HG02981 (cell line): ENCODE measurements around the gene C1orf167.

Experiments
- ATAC-seq: cut with Tn5 transposase; IDR thresholded peaks from one replicate; pipeline ENCODE4 v1.9.1; 2021; ENCODE audit warnings: mild to moderate bottlenecking, moderate library complexity; ENCODE audit not compliant: unreplicated experiment

C1orf167 gene, protein sequence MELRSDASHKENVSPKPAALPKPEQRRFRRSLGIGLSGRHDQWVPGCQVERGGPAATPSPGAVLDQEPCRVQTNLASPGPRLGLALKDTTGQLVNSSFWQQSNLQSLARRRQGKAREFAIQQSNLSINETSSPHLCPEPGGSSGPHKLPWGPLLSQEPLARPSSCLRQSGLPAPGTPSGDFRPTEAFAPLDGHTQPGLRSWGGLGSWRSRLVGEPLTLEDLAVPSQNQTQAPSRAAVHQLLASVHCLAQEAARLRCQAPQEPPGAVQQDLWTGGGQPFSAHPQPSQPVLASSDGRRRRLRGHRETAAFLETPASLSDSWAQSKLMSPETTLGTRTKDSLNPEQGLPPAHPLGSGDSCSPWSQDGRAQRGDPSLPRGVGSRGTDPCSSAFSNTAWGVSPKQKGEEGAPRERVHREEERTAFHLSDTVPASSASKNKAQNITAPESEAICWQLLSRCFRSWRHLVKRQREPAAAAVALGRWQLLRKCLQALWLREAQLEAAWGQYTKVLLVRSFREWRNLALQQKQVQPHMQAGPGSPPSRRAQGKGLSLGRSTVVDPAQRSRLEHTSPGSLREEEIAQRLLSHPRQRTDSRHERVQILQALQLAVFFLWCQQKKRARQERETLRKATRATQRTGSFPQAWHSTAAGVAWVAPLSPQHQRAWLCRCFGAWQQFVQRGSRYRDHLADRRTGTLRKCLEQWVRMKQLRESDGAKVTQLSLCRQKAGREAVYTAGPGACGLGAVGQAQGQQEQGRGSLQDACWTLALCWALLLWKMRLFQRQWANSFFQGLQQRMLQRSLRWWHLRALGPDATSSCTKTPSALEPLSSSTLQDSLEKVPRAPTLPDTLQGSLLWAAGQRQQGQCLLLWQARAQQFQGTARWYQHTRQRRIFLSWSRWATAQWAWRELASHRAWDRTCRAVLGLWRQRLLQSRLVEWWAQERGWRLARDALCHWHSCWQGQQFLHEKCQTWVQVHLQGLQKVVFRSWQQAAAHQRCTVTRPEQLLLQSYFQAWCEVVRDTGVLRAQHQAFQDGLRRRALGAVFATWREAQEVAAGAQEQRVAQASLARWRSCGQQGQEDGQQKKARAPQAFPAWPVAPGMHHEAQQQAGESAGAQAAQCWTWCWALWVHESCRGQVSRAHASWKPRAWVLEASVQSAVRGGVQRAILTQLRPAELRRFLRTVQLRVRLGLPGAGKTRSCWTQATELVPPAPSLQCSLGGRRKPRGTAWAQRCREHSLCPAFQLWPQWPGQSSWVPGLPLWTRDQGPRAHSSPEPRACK (N-terminal part only)

DNA sequence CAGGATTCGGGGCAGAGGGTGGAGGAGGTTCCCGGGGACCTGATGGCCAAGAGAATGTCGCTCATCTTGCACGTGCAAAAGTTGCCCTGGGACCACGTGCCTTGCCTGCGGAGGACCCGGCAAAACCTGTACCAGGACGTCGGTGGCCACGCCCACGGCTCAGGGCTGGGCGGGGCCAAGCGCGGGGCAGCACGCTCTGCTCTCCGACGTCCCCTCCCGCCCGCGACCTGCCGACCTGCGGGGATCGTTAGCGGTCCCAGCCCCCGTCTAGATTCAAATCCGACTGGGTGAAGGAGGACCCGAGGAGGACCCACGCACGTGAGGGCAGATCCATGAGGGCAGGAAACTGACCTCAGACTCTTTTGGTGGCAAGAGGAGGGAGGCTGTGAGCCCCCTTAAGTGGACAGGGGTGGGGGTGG, at the start of gene C1orf167:
Gene C1orf167 (plus strand): TSS at position 206 of the 419 bp plus-strand sequence. CDS start 2,208 bp downstream, outside the sequence.
- ATAC-seq: no peak

GRCh38 chr1:11712285-11712684, 49.7 kb upstream of the C1orf167 start:
- ATAC-seq: no peak

GRCh38 chr1:11713095-11713494, 48.9 kb upstream of the C1orf167 start:
- ATAC-seq: no peak

GRCh38 chr1:11714831-11715575, 47.0 kb upstream of the C1orf167 start:
- ATAC-seq: no peak

- ATAC-seq: peak; percentile 52
These were observed 42.5 kb upstream of the C1orf167 start for GRCh38 chr1:11719313-11720032.

DNA sequence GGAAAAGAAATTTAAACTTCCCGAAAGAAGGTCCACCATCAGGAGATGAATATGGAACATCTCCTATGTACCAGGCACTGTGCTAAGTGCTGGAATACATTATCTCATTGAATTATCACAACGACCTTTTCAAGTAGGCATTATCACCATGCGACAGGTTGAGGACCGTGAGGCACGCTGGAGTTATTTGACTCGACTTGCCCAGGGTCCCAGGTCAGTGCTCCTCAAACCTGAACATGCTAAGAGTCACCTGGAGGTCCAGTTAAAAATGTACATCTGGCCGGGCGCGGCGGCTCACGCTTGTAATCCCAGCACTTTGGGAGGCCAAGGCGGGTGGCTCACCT, 42.0 kb upstream of the C1orf167 start:
- no peak for ATAC-seq

- no peak for ATAC-seq
These were observed 41.5 kb upstream of the C1orf167 start for GRCh38 chr1:11720525-11720924.

DNA sequence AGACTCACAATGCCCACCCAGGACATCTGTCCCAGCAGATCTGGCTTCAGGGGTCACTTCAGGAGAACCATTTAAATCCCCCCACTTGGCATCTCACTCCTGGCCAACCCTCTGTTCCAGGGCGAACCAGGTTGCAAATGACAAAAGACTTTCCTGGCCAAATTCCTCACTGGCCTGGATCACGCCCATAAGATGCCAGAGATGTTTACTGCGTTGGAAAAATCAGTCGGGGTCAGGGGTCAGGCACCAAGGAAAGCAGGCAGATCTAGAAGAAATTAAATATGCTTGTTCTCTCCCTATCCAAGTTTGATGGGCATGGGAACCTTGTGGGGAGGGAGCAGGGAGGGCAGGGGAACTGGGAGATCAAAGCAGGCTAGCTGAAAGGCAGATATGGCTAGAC, 40.7 kb upstream of the C1orf167 start:
- ATAC-seq: no peak

- ATAC-seq: no peak
These were observed 39.5 kb upstream of the C1orf167 start for GRCh38 chr1:11722538-11722937.

DNA sequence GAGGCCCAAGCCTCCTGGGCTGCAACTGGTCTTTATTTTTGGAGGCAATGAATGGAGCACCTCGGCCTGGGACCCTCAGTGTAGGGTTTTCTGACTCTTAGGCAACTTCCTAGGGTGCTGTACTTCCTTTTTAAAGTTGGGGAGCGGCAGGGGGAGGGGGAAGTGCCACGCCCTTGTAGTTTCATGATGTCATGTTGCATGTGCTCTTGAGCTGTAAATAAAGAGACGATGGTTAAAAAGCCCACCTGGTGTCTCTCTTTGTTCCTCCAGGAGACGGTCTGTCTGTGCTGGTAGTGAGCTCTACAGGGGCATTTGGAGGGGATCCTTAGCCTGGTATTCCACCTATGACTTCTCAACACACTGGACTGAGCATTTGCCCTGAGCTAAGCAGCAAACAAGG, 36.4 kb upstream of the C1orf167 start:
- ATAC-seq: no peak

DNA sequence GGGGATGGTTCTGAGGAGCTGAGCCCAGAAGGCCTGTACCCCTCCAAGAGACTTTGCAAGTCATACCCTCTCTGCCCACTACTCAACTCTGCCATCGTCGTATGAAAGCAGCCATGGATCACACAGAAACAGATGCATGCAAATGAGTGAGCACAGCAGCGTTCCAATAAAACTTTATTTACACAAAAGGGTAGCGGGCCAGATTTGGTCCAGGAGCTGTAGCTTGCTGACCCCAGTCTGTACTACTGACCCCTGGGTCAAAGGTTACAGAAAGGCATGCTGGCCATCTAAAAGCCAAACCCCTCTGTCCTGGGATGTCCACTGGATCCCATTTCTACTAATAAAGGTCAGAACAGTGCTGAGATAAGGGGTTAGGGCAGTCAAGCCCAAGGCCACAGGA, 34.9 kb upstream of the C1orf167 start:
- no peak for ATAC-seq

- no peak for ATAC-seq
These were observed 33.7 kb upstream of the C1orf167 start for GRCh38 chr1:11728126-11728806.

DNA sequence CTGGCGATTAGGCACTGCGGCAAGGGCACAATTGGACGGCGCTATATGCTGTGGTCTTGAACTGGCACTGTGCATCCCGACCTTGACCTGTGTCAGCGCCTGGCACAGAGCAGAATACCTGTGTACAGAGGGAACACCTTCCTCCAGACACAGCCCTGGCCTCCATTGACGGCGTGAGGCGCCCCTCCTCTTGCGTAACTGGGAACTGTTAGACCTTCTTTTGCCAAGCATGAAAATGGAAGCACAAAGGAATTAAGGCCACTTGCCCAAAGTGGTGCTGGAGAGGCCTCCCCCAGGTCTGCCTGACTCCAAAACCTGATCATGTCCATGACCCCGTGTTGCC, 32.9 kb upstream of the C1orf167 start:
- no peak for ATAC-seq

GRCh38 chr1:11729498-11730428, 32.2 kb upstream of the C1orf167 start:
- ATAC-seq: no peak

GRCh38 chr1:11730429-11730891, 31.5 kb upstream of the C1orf167 start:
- no peak for ATAC-seq

- no peak for ATAC-seq
These were observed 30.2 kb upstream of the C1orf167 start for GRCh38 chr1:11731691-11732283.

DNA sequence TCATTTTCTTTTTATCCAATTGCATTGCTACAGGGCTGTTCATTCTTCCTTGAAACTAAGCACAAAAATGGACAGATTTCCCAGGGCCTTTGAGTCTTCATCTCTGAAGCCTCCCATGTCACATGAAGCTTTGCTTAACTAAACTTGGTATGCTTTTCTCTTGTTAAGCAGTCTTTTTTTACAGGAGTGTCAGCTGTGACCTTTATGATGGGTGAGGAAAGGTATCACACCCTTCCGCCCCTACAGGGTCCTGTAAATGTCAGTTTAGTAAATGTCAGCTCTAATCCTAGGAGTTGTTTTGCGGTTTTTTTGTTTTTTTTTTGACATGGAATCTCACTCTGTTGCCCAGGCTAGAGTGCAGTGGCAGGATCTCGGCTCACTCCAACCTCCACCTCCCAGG, 28.7 kb upstream of the C1orf167 start:
- no peak for ATAC-seq

DNA sequence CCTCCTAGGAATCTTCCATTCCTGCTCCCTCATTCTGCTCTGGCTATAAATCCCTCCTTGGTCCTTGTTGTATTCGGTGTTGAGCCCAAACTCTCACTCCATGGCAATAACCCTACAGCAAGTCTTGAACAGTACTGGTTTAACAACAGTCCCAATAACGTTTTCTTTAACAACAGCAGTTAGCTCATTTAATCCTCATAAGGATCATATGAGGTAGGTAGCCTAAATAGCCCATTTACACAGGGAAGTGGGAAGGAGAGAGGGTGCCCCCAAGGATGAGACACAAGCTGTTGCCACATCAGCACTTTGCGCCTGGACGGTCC, 26.5 kb upstream of the C1orf167 start:
- ATAC-seq: peak; percentile 14
